ENCODE data around the gene FAM120AOS.

DNA sequence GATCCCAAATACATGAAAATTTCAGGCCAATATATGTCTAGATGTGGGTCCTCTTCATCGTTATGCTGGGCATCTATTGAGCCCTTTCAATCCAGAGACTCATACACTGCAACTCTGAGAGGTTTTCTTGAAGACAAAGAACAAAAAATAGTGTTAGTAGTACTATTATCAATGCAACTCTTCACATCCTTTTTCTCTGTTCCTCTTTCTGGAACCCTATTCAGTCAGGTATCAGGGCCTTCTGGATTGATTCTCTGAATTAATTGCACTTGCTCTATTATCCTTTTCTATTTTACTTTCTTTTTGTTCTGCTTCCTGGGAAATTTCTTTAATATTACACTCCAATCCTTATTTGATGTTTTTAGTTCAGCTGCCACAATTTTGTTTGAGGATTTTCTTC, 20.4 kb downstream of the FAM120AOS start:
- TF ChIP-seq CTCF (IDR thresholded peaks at IDR 0.05; ENCODE audit: low read length) (no peak), EZH2 (IDR thresholded peaks at IDR 0.05; ENCODE audit: borderline replicate concordance, low read length) (no peak)

Data from OCI-LY1 (cell line).